Right cardiac atrium (tissue), 5 donors: ENCODE data around the gene MTCH1. TPM values are rescaled to one million over a fixed set of nuclear protein-coding genes. Genes with fewer than 3 reads are reported as not detected.

ENCODE experiments used
- ATAC-seq, 2 donors: fragments of 200-7000 bp; cut with Tn5 transposase; one replicate each; pipeline versions ENCODE4 v1.8.0 to v1.9.1; 2020; ENCODE audit warnings: moderate library complexity in 2 of 2, mild to moderate bottlenecking in 1 of 2
- DNase-seq, 3 donors: peaks; one replicate each; pipeline ENCODE4 v3.0.0-alpha.2; 2020
- H3K27ac ChIP-seq: one replicate; pipeline ENCODE4 v1.5.1; 2013; ENCODE audit warnings: mild to moderate bottlenecking, low read length, control low read depth, moderate library complexity
- H3K27me3 ChIP-seq: one replicate; pipeline ENCODE4 v1.6.1; 2013; ENCODE audit not compliant: control insufficient read depth, insufficient read depth
- H3K4me1 ChIP-seq: one replicate; pipeline ENCODE4 v1.6.1; 2013; ENCODE audit warnings: low read length; ENCODE audit not compliant: control insufficient read depth, insufficient read depth
- H3K4me3 ChIP-seq: one replicate; pipeline ENCODE4 v1.5.1; 2013; ENCODE audit warnings: low read length, control low read depth
- H3K9me3 ChIP-seq: one replicate; pipeline ENCODE4 v1.6.1; 2013; ENCODE audit warnings: low read length; ENCODE audit not compliant: control insufficient read depth
- WGBS: extraction: QIAGEN DNeasy Blood & Tissue Kit; methylation state at CpG from one replicate; pipeline ENCODE4 v1.1.7; 2013; 5-methylcytosine and 5-hydroxymethylcytosine counted together
- intact Hi-C, 4 donors: fragments of 100-400 bp; cut with DNase I; formaldehyde crosslinking; loops; one replicate each; pipeline versions ENCODE4 v1.11.0 to v1.14.0; 2022 to 2023
- polyA plus RNA-seq: library from polyadenylated mRNA; stranded (reverse); fragments of 200-250 nt; gene quantifications from one replicate; pipeline ENCODE4 v1.2.3, GENCODE V29; 2013
- total RNA-seq, 4 donors: library from RNA; stranded (reverse); fragmentation: NEBNext Ultra II Directional; extraction: Animal tissue kit (Norgen Biotek cat#: 25700); gene quantifications; one replicate each; pipeline ENCODE4 v1.2.1, GENCODE V29; 2021
- donor health status: healthy with polysubstance abuse.
- donor health status: DM: no; HTN: yes; CAD: no.
- donor health status: DM: no; HTN: no; CAD: no.
- donor health status: DM: no; HTN: yes; CAD: no; lungs with severe emphysema.
- donor health status: DM: yes; HTN: yes; CAD: no.

MTCH1 gene
- total and polyA plus RNA-seq, 5 donors: 198 to 249 (median 225) TPM

- no peaks in the 10 kb centered on the region for H3K9me3 ChIP-seq
- intact Hi-C loops: no loop called here
- H3K27ac ChIP-seq: no peak overlapping the region
- ATAC-seq (no peak), DNase-seq (no peak)
- 80% methylated on average over 2 of the region's 2 CpGs for WGBS
- no peaks in the 10 kb centered on the region for H3K27me3 ChIP-seq
- peaks cover 10% of the 10 kb centered on the region for H3K4me1 ChIP-seq
- H3K4me3 ChIP-seq: no peak overlapping the region
These were observed 52.9 kb downstream of the MTCH1 start for GRCh38 chr6:36933102-36933501.

GRCh38 chr6:36930483-36930882, 55.5 kb downstream of the MTCH1 start:
- no peaks in the 10 kb centered on the region for H3K27me3 ChIP-seq
- no peak for DNase-seq
- ATAC-seq: peak; percentile 35 to 54
- 68% methylated on average over 4 of the region's 4 CpGs for WGBS
- intact Hi-C loops: no loop called here
- H3K9me3 ChIP-seq: no peaks in the 10 kb centered on the region
- no peak overlapping the region for H3K27ac ChIP-seq
- H3K4me1 ChIP-seq: peaks cover 10% of the 10 kb centered on the region
- H3K4me3 ChIP-seq: no peak overlapping the region

- Histone ChIP-seq H3K9me3 (no peaks in the 10 kb centered on the region), H3K4me1 (peaks cover 10% of the 10 kb centered on the region), H3K4me3 (no peak overlapping the region), H3K27ac (no peak overlapping the region), H3K27me3 (no peaks in the 10 kb centered on the region)
- no peak for DNase-seq
- intact Hi-C loops: no loop called here
- 37% methylated on average over 5 of the region's 5 CpGs for WGBS
- peak in 1 of 2 donors; percentile 34 for ATAC-seq
These were observed 56.4 kb downstream of the MTCH1 start for GRCh38 chr6:36929607-36930006.

- WGBS: 68% methylated on average over 10 of the region's 10 CpGs
- intact Hi-C loops: no loop called here
- peaks cover 10% of the 10 kb centered on the region for H3K4me1 ChIP-seq
- ATAC-seq (peak; percentile 6), DNase-seq (no peak)
- H3K9me3 ChIP-seq: no peaks in the 10 kb centered on the region
- no peak overlapping the region for H3K27ac ChIP-seq
- no peak overlapping the region for H3K4me3 ChIP-seq
- H3K27me3 ChIP-seq: no peaks in the 10 kb centered on the region
These were observed 56.8 kb downstream of the MTCH1 start for GRCh38 chr6:36929152-36929551.

- H3K4me1 ChIP-seq: peaks cover 10% of the 10 kb centered on the region
- no peaks in the 10 kb centered on the region for H3K27me3 ChIP-seq
- ATAC-seq: peak; percentile 52 to 57
- DNase-seq: peak in 1 of 3 donors; percentile 75
- peak overlapping the region; percentile 32 for H3K27ac ChIP-seq
- 55% methylated on average over 7 of the region's 7 CpGs for WGBS
- intact Hi-C loops: no loop called here
- H3K9me3 ChIP-seq: no peaks in the 10 kb centered on the region
- H3K4me3 ChIP-seq: no peak overlapping the region
These were observed 57.5 kb downstream of the MTCH1 start for GRCh38 chr6:36928547-36928918.

- DNase-seq (peak in 1 of 3 donors; percentile 69), ATAC-seq (peak; percentile 44 to 56)
- Histone ChIP-seq H3K4me3 (no peak overlapping the region), H3K9me3 (no peaks in the 10 kb centered on the region), H3K4me1 (peaks cover 10% of the 10 kb centered on the region), H3K27ac (peak overlapping the region; percentile 32), H3K27me3 (no peaks in the 10 kb centered on the region)
- WGBS: 51% methylated on average over 13 of the region's 13 CpGs
- intact Hi-C loops: no loop called here
These were observed 58.1 kb downstream of the MTCH1 start for GRCh38 chr6:36927691-36928546.

GRCh38 chr6:36926708-36927513, 59.1 kb downstream of the MTCH1 start:
- Histone ChIP-seq H3K4me1 (peaks cover 10% of the 10 kb centered on the region), H3K9me3 (no peaks in the 10 kb centered on the region), H3K27me3 (no peaks in the 10 kb centered on the region), H3K4me3 (no peak overlapping the region), H3K27ac (no peak overlapping the region)
- intact Hi-C loops: no loop called here
- 72% methylated on average over 10 of the region's 10 CpGs for WGBS
- ATAC-seq: no peak
- DNase-seq: no peak

GRCh38 chr6:36925809-36926208, 60.2 kb downstream of the MTCH1 start:
- DNase-seq (no peak), ATAC-seq (no peak)
- Histone ChIP-seq H3K27me3 (no peaks in the 10 kb centered on the region), H3K4me3 (no peak overlapping the region), H3K9me3 (no peaks in the 10 kb centered on the region), H3K27ac (no peak overlapping the region), H3K4me1 (peaks cover 10% of the 10 kb centered on the region)
- intact Hi-C loops: no loop called here
- WGBS: 90% methylated on average over 4 of the region's 4 CpGs

- H3K9me3 ChIP-seq: no peaks in the 10 kb centered on the region
- no peak overlapping the region for H3K4me3 ChIP-seq
- no peak for DNase-seq
- intact Hi-C loops: no loop called here
- H3K27ac ChIP-seq: no peak overlapping the region
- WGBS: 87% methylated on average over 5 of the region's 5 CpGs
- H3K4me1 ChIP-seq: peaks cover 4% of the 10 kb centered on the region
- H3K27me3 ChIP-seq: no peaks in the 10 kb centered on the region
- ATAC-seq: no peak
These were observed 61.1 kb downstream of the MTCH1 start for GRCh38 chr6:36924778-36925374.

GRCh38 chr6:36924131-36924530, 61.9 kb downstream of the MTCH1 start:
- Histone ChIP-seq H3K4me3 (no peak overlapping the region), H3K4me1 (peaks cover 7% of the 10 kb centered on the region), H3K27ac (no peak overlapping the region), H3K9me3 (no peaks in the 10 kb centered on the region), H3K27me3 (no peaks in the 10 kb centered on the region)
- 84% methylated on average over 4 of the region's 4 CpGs for WGBS
- intact Hi-C loops: no loop called here
- ATAC-seq: no peak
- no peak for DNase-seq

- H3K4me3 ChIP-seq: no peak overlapping the region
- intact Hi-C loops: no loop called here
- no peak for ATAC-seq
- 66% methylated on average over 5 of the region's 5 CpGs for whole genome bisulfite sequencing
- no peak for DNase-seq
- peaks cover 12% of the 10 kb centered on the region for H3K4me1 ChIP-seq
- no peak overlapping the region for H3K27ac ChIP-seq
- no peaks in the 10 kb centered on the region for H3K27me3 ChIP-seq
- H3K9me3 ChIP-seq: no peaks in the 10 kb centered on the region
These were observed 65.5 kb downstream of the MTCH1 start for GRCh38 chr6:36920546-36920945.
